Smooth muscle cell of the brain vasculature (primary cell): ENCODE measurements around the gene FAM131C.

Experiments used
- DNase-seq: peaks from one replicate; pipeline ENCODE4 v3.0.0-alpha.2; 2012; ENCODE audit warnings: low read depth, low spot score

FAM131C gene

DNA sequence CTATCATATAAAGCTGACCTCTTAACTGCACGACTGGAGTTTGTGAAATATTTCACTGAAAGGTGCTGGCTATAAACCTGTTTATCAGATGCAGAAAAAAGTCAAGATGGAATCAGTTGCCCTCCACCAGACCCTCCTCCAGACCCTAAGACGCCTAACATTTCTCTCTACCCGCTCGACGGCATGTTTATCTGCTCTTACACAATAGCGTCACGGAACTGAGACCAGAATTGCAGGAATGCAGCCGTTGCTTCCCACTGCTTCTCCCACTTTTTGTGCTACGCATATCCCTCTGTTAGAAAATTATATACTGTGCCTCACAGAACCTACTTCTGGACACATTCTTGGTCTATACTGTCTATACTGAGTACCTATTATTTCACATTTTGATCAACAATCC lies 28.2 kb upstream of the FAM131C start:
- no peak for DNase-seq

DNA sequence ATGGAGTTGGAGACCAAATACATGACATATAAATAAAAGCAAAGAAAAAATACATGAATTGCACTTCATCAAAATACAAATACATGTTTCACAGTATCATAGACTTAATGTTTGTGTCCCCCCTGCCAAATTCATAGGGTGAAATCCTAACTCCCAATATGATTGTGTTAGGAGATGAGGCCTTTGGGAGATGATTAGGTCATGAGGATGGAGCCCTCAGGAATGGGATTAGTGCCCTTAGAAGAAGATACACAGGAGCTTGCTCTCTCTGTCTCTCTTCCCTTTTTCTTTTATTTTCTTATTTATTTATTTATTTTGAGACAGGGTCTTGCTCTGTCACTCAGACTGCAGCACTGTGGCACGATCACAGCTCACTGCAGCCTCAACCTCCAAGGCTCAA lies 26.0 kb upstream of the FAM131C start:
- DNase-seq = no peak

DNA sequence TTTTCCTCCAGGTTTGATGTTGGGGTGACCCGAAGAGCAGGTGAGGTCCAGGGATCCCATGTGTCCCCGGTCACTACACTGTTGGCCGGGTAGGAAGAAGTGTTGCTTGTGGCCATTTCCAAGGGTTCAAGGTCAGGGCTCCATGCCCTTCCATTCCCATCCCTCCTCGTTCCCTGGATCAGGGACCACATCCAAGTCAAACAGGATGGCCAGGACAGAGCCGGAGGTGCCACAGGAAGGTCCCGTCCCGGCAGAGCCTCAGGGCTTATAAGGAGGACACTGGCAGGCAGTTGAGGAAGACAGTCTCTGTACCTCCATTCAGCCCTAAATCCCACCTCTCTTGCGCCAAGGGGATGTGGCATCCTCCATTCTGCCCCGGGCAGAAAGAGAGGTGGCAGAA lies 22.0 kb upstream of the FAM131C start:
- DNase-seq = no peak

DNA sequence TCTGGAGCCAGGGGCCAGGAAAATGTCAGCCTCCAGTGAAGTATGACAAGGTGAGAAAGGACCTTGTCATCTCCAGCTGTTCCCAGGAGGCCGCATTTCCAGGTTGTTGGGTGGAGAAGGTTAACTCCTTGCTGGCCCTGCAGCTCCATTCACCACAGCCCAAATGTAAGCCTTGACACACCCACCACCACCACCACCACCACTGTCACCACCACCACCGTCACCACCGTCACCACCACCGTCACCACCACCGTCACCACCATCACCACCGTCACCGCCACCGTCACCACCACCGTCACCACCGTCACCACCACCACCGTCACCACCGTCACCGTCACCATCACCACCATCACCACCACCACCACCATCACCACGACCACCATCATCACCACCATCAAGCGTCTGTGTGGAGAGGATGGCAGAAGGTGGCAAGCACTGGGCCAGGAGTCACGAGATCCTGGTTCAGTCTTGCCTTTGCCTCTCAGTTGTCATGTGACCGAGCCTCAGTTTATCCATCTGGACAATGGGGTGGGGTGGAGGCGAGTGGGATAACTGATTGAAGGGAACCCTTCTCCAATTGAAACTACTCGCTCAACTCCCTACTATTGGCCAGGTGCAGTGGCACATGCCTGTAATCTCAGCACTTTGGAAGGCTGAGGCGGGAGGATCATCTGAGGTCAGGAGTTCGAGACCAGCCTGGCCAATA lies 21.2 kb upstream of the FAM131C start:
- no peak for DNase-seq

DNA sequence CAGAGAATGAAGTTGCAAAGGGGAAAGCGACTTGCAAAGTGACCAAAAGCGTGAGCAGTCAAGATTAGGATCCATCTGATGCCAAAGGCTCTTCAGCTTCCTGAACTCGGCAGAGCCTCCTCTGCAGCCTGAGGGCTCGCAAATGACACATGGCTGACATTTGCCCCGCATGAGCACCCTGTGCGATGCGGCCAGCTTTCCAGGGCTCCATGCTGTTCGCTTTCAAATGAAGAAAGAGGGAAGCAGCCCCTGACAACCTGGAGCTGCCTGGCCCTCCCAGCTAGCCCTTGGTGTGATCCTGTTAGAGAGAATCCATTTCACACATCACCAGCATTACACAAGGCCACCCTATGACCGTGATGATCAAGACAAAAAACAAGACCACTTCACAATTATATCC lies 20.2 kb upstream of the FAM131C start:
- no peak for DNase-seq

DNA sequence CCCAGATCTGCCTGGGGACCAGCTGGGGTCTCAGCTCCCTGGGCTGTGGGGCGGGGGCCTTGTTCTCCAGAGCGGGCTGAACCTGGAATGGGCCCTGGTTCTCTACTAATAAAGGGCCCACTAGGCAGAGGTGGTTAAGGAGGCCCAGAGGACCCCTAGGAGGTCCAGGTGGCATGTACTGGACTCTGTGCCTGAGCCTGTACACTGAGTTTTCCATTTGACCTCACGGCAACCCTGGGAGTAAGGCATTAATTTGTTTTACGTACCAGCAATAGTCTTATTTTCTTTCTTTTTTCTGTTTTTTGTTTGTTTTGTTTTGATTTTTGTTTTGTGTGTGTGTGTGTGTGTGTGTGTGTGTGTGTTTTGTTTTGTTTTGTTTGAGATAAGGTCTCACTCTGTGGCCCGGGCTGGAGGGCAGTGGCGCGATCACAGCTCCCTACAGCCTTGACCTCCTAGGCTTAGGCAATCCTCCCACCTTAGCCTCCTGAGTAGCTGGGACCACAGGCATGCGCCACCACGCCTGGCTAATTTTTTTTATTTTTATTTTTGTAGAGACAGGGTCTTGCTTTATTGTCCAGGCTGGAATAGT lies 19.6 kb upstream of the FAM131C start:
- DNase-seq = no peak

DNA sequence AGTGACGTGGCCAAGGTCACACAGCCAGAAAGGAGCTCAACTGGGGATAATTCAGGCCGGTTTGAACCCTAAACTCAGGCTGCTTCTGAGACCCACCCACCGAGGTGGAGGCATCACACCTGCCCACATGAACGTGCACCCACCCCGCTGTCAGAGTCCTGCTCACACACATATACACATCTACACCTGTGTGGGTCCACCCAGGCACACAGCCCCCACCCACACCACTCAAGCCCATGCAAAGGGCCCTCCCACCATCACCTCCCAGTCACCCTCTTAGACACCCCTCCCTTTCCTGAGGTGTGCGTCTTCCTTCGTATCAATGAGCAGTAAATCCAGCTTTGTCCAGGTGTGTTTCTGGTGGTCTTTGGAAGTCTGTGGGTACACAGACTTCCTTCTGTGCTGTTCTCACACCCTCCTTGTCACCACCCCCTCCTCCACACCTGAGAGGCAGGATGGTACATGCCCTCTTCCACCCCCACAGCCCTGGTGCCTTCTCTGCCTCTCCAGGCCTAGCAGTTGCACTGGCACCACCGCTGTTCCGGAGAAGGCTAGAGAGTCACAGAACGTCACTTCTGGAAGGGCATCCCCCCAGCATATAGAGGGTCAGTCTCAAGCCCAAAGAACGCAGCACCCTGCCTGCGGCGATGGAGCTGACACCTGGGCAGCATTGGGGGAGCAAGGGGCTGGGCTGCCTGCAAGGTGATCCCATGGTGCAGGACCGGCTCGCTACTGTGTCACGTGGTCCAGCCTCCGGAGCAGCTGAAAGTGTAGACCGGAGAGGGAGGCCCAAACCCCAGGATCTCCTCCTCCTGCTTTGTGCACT lies 18.9 kb upstream of the FAM131C start:
- DNase-seq = no peak

DNA sequence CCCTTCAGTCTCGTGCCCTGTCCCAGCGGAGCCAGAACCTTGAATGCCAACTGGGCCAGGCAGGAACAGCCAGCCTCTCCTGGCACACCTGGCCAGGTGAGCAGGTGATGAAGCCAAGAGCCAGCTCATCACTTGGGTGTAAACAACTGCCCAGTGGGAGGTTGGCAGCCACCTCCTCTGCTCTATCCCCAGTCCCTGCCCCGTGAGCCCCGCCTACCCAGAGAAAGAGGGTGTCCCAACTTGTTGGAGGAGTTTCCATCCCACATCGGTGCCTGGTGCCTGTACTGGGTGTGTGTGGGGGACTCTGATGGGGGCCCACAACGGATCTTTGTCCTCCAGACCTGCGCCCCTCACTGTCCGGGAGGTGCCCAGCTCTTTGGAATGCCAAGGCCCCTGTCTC lies 17.8 kb upstream of the FAM131C start:
- DNase-seq = no peak

DNA sequence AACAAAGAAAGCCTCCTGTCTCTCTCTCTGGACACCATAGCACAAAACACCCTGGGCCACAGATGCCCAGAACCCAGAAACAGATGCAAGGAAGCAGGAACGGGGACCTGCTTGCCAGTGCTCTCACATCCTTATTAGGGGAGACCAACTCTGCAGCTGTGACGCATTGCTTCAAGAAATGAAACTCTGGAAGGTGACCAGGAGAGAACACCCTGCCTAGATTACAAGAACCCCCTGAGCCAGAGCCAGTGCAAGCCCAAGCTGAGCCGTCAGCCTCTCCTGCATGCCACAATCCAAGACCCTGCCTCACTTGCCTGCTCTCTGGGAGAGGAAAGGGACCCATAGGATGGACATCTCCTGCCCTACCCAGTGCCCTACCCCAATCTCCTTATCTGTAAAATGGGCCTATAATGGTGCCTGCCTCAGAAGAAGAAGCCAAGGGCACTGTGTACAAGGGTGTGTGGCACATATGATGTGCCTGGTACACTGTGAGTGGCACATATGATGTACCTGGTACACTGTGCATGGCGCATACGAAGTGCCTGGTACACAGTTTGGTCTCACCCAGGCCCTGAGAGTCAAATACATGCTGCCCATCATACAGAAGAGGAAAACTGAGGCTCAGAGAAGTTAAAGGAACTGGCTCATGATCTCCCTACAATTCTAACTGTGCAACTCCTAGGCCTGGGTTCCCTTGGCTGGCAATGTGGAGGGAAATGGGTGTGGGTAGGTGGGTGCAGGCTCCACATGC lies 16.8 kb upstream of the FAM131C start:
- DNase-seq = no peak

DNA sequence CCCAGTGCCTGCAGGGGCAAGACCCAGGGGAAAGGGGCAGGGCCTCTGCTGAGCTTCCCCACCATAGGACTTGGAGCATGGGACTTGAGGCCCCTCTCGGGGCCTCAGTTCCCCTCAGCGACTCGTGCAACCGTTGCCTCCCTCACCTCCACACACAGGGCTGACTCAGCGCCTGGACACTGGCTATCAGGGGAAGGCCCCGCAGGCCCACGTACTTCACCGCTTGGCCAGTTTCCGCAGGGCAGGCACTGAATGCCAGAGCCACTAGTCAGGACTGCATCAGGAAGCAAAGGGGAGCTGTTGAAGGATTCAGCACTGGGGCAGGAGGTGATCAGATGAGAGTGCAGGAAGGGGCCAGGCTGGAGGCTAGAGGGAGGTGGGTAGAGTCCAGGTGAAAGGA lies 15.5 kb upstream of the FAM131C start:
- no peak for DNase-seq

DNA sequence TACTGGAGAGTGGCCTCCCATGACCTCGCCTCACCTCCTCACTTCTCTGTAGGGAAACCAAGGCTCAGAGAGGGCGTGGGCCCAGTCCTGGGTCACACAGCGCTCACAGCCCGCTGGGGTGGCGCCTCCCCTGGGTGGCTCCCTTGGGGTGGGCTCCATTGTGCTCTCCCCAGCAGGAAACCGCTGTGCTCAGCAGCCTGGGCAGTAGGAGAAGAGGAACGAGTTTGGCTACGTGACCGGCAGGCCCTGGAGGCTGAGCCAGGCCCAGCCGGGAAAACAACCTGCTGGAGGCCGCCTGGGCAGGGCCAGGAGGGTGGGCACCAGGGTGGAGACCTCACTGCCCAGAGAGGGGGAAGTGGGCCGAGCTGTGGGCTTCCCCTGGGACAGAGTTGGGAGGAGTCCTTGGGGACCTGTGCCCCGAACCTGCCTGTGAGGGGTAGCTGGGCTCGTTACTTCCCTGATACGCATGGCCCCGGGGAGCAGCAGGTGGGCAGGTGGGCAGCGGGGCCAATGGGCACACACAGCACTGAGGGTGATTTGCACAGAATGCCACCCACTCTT lies 15.0 kb upstream of the FAM131C start:
- no peak for DNase-seq

DNA sequence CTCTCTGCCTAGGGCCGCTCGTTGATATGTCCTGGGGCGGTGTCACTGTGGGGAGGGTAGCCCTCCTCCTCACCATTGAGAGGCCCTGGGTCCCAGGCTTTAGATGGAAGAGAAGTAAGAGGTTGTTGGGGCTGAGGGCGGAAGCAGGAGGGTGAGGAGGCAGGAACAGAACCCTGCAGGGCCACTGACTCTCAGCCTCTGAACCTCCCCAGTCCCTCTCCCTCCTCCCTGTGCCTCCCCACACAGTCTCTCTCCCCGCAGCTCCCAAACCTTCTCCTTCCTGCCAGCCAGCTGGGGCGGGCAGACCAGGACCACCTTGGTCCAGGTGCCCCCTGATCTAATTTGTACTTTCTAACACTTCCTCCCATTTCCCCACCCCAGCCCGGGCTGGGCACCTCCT lies 14.3 kb upstream of the FAM131C start:
- DNase-seq = no peak

DNA sequence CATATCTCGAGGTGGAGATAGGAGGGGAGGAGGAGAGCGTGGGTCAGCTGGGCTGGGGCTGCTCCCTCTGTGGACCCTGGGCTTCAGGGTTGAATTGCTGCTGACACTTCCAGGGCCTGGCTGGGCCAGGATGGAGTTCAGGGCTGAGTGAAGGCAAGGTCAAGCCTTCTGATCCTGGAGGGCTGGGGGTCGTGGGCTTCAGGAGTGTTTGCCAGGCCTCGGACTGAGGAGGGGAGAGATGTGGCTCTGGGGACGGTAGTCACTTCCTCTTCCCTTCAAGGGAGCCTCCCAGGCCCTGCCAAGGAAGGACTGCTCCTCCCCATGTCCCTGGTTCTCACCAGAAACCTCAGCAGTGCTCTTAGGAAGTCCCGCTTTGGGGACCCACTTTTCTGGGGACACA lies 12.1 kb upstream of the FAM131C start:
- DNase-seq = no peak

DNA sequence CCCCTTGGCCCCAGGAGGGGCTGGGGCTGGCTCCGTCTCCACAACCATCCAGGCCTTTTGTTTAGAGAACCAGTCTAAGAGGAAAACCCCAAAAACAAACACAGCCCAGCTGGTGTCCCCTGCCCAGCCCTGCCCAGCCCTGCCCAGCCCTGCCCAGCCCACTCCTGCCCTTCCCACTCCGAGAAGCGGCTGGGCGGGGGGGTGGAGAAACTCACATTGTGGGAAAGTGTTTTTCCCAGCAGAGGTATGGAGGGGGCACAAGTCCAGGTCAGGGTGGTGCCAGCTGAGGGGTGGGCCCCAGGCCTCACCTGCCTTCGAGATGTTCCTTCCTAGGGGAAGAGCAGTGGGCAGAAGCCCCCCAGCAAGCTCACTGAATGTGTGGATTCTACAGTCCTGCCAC lies 10.0 kb upstream of the FAM131C start:
- DNase-seq = no peak

DNA sequence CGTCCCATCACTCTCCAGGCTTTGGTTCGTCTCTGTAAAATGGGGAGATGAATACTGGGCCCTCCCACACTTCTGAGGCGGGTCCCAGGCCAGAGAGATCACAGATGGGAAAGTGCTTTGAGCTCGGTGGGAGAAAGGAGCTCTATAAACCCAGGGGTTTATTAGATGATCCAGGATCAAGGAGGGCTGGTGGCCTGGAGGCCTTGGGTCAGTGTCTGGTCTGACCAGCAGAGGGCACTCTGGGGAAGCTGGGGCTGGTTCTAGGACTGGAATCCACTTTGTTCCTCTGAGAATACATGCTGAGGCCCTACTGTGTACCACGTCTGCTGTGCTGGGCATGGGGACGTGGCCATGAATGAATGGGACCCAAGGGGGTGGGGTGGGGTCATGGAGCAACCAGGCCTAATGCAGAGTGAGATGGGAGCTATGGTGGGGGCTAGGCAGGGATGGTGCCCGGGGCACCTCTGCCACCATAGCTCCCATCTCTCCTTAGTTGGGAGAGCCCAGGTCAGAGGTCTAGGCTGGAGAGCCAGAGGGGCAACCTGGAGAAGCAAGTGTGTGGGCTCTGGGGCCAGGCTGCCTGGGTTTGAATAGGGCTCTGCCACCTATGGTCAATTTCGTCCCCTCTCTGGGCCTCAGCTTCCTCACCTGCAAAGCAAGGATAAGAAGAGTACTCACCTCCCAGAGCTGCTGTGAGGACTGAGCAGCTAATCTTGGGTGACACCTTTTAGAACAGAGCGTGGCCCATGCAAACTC lies 9.0 kb upstream of the FAM131C start:
- DNase-seq = peak; percentile 24

DNA sequence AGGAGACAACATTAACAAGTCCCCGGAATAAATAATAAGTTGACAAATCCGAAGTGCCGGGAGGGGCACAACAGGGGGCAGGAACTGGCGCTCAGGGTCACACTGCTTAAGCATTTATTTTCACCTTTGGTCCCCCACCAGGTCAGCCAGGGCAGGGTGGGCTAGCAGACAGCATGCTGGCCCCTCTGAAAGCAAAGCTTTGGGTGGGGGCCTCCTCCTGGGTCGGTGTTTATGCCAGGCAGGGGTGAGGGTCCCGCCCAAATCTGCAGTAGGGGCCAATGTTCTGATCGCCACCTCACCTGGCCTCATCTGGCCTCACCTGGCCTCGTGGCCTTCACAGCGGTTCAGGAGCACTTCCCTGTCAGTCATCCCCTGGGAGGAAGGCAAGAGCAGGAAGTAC lies 8.2 kb upstream of the FAM131C start:
- DNase-seq = no peak

DNA sequence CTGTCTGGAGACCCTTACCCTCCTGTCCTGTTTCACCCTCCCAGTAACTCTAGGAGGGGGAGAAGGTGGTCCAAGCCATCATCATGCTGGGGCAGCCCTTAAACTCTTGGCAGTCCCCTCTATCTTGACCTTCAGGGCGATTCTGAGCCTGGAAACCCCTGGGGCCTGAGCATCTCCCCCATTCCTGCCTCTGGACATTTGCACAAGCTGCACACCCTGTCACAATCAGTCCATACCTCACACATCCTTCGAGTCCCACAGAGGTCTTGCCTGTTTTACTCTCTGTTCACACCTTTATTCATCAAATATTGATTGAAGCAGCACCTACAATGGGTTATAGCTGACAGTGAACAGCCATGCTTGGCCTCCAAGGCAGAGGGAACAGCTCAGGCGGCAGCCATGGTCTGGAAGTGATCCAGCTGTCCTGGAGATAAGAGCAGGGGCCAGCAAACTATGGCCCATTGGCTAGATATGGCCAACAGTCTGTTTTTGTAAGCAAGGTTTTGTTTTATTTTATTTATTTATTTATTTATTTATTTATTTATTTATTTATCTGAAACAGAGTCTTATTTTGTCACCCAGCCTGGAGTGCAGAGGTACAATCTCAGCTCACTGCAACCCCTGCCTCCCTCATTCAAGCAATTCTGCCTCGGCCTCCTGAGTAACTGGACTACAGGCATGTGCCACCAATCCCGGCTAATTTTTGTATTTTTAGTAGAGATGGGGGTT lies 7.1 kb upstream of the FAM131C start:
- DNase-seq = no peak

DNA sequence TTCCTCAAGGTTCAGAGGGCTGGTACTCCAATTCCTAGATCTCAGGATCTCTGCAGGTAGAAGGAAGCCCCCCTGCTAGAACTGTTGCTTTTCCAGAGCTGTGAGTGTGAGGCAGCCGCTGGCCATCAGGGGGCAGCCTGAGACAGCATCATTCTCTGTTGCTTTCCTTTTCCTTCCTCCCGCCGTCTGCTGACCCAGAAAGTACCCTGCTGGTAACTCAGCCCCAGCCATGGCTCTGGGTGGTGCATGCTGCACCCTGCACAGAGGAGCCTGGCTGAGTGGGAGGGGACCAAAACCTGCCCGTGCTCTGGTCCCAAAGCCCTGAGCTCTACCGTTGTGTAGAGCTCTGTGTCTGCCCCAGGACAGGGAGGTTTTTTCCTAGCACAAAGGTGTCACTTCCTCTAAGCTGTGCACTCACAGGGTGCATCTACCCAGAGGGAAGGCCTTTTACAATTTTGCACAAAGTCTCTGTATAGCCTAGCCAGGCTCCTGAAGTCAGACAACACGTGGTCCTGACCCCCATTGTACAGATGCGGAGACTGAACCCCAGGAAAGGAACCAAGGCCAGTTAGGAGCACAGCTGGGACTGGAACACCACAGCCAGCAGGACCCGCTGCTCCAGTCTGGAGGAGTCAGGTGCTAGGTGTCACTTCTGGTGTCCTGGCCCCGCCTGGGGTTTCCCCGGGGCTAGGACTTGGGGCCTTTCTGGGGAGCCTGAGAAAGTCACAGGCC lies 5.6 kb upstream of the FAM131C start:
- DNase-seq = peak; percentile 55

DNA sequence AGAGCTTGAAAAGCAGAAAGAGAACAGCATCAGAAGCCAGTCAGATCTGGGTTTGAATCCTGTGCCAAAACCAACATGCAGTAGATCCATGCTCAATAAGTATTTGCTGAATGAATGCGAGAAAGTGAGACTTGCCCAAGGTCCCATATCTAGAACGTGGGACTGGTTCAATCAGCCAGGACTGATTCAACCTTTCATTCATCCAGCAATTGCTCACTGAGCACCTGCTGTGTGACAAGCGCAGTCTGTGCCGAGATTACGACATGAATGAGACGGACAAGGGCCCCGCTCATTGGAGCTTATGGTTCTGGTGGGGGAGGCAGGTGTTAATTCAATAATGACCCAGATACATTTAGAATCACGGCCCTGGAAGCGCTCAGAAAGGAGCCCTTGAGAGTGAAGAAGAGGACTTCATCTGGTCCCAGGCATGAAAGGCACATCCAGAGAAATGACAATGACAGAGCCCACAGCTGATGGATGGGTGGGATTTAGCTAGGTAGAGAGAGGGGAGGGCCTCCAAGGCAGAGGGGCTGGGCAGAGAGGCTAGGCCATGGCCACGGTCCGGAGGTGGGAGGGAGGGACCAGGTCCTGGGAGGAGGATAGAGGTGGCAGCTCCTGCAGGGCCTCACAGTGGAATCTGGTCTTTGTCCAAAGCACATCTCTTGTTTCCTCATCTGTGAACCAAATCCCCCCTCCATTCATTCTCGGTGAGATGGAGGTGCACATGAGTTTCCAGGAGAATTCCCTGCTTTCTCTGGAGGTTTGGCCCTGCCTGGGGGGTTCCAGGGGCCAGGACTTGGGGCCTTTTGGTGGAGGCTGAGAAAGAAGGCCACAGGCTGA lies 4.2 kb upstream of the FAM131C start:
- DNase-seq = no peak
